A549 treated with Mapracorat at 1 μM for 4 hours (cell line): ENCODE data around the gene PRPF39. TPM values are rescaled to one million over a fixed set of nuclear protein-coding genes. Genes with fewer than 3 reads are reported as not detected.

Source experiments
- total RNA-seq: library from RNA; stranded (reverse); fragments of 200-300 nt; extraction: Qiagen RNA extraction; gene quantifications from 5 replicates; pipeline ENCODE4 v1.2.3, GENCODE V29; 2022

PRPF39 gene
- 15.9 to 22.5 TPM (median 19.2 TPM) in 5 replicates for total RNA-seq

DNA sequence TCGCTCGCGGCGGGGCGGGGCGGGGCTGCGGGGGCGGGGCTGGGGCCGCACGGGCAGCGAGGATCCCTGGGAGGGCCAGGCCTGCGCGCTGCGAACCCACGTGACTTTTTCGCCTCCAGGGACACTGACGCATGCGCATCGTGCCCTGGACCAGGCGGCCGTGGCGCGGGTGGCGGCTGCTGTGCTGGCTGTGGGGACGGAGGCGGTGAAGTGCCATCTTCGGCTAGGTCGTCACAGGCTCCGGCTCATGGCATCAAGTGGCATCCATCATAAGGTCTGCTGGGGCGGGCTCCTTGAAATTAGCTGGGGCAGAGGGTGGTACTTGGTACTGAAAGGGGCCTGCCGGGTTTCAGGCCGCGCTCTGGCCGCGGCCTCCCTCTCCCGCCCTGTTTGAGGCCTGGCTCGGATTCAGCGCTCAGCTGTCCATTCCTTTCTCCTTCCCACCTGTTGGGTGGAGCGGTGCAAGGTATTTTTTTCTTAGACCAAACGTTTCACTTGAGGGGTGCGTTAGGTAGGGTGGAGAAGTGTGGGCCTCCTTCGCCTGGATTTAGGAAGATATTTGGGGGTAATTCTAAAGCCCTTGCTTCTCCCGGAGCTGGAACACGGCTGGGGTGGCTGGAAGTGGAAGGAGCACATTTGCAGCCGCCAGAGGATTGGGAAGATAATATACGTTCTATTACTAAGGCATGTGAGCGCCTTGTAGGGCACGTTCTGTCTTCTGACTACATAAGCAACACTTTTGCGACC is at the start of gene PRPF39:
Gene PRPF39 (plus strand): TSS at position 141 of the 747 bp plus-strand sequence. CDS start 11,124 bp downstream, outside the sequence.

GRCh38 chr14:45134051-45134958 is 50.4 kb downstream of the PRPF39 start, which contains the start of gene FKBP3:
Gene FKBP3, minus strand, starts transcription at chr14:45134481. Its CDS starts 25 bp downstream, at chr14:45134456.

GRCh38 chr14:45135659-45136395 is 51.9 kb downstream of the PRPF39 start, which contains the start of gene FANCM:
Gene FANCM, plus strand, starts transcription at chr14:45135930. Its CDS starts 102 bp downstream, at chr14:45136032.

Other genes with a start within 250 kb of the PRPF39 start
- gene KLHL28, start 122.2 kb upstream of the PRPF39 start, total RNA-seq, result 5.1 to 7.3 TPM (median 6.6 TPM) in 5 replicates
- 7.4 to 10.1 TPM (median 8.6 TPM) in 5 replicates for gene TOGARAM1, start 121.9 kb upstream of the PRPF39 start, total RNA-seq
- 109 to 149 TPM (median 116 TPM) in 5 replicates for gene FKBP3, start 50.4 kb downstream of the PRPF39 start, total RNA-seq
- gene FANCM, start 51.8 kb downstream of the PRPF39 start, total RNA-seq, result 4.7 to 5.7 TPM (median 5.4 TPM) in 5 replicates
- gene MIS18BP1, start 169.1 kb downstream of the PRPF39 start, total RNA-seq, result 16.0 to 28.8 TPM (median 20.0 TPM) in 5 replicates